K562 treated with DMSO at 1 percent for 12 hours (cell line): Measurements from ENCODE around the gene TBATA. TPM values are rescaled to one million over a fixed set of nuclear protein-coding genes. Genes with fewer than 3 reads are reported as not detected.

Source experiments
- total RNA-seq: library from RNA; unstranded; fragments of 300-600 nt; gene quantifications from 2 replicates; pipeline ENCODE4 v1.2.3, GENCODE V29; 2022; ENCODE audit not compliant: insufficient read depth

TBATA gene
- not detected in 2 replicates for total RNA-seq

GRCh38 chr10:70785190-70785589 is at the start of gene TBATA:
TSS of gene TBATA (minus strand) at chr10:70785377. CDS start at chr10:70783379, 1,998 bp downstream.

GRCh38 chr10:70815504-70816219 is 30.5 kb upstream of the TBATA start, which contains the start of gene SGPL1:
TSS of gene SGPL1 (plus strand) at chr10:70815948. CDS start at chr10:70816854, 906 bp downstream.

Other genes starting within 250 kb of the TBATA start
- 2.6 and 5.5 TPM in 2 replicates for gene PRF1, start 182.6 kb downstream of the TBATA start, total RNA-seq
- gene ADAMTS14, start 112.9 kb downstream of the TBATA start, total RNA-seq, result 21.5 and 42.6 TPM in 2 replicates
- 6.0 and 15.1 TPM in 2 replicates for gene SGPL1, start 30.6 kb upstream of the TBATA start, total RNA-seq
- gene PCBD1, start 103.2 kb upstream of the TBATA start, total RNA-seq, result 75.7 and 80.4 TPM in 2 replicates